ENCODE measurements around the gene UBE2R2.

DNA sequence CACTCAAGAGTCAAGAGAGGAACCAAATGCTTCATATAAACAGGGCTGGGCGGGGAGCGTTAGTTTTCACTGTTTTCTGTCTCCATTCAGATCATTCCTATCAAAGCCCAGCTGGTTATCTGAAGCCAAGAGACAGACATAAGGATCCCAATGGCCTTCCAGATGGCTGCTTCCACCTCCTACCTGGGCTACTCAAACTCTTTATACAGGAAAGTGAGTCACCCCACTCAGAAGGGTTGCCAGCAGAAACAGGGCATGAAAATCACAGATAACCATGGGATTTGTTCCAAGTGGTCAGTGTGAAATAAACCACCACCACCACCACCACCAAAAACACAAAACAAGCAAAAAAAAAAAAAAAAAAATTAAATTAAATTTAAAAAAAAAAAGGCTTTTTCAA, 16.1 kb upstream of the UBE2R2 start:
- TF ChIP-seq, protein P1, sequence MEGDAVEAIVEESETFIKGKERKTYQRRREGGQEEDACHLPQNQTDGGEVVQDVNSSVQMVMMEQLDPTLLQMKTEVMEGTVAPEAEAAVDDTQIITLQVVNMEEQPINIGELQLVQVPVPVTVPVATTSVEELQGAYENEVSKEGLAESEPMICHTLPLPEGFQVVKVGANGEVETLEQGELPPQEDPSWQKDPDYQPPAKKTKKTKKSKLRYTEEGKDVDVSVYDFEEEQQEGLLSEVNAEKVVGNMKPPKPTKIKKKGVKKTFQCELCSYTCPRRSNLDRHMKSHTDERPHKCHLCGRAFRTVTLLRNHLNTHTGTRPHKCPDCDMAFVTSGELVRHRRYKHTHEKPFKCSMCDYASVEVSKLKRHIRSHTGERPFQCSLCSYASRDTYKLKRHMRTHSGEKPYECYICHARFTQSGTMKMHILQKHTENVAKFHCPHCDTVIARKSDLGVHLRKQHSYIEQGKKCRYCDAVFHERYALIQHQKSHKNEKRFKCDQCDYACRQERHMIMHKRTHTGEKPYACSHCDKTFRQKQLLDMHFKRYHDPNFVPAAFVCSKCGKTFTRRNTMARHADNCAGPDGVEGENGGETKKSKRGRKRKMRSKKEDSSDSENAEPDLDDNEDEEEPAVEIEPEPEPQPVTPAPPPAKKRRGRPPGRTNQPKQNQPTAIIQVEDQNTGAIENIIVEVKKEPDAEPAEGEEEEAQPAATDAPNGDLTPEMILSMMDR (IDR thresholded peaks at IDR 0.05; ENCODE audit: extremely low read depth in 1 of 2, insufficient read depth in 1 of 2, low read depth in 1 of 2, low read length in 2 of 2): no peak
- TF ChIP-seq EZH2 (IDR thresholded peaks at IDR 0.05; ENCODE audit: borderline replicate concordance, low read depth, low read length, severe bottlenecking): no peak
- no peak for TF ChIP-seq JUN (IDR thresholded peaks at IDR 0.05; ENCODE audit: borderline replicate concordance, insufficient read depth, insufficient read length, low read depth)
- no peak for TF ChIP-seq POLR2A (IDR thresholded peaks at IDR 0.05; ENCODE audit: low read depth, low read length)
- no peak for TF ChIP-seq POLR2AphosphoS5 (IDR thresholded peaks at IDR 0.05; ENCODE audit: insufficient read depth, low read depth, low read length)
- no peak for TF ChIP-seq MYC (IDR thresholded peaks at IDR 0.05; ENCODE audit: low read depth, low read length)
- peak; percentile 39 for TF ChIP-seq FOS (IDR thresholded peaks at IDR 0.05; ENCODE audit: borderline replicate concordance, insufficient read depth, low read length)
- TF ChIP-seq, protein P2, sequence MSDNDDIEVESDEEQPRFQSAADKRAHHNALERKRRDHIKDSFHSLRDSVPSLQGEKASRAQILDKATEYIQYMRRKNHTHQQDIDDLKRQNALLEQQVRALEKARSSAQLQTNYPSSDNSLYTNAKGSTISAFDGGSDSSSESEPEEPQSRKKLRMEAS (IDR thresholded peaks at IDR 0.05; ENCODE audit: insufficient read depth, insufficient read length): no peak
- TF ChIP-seq GATA2 (IDR thresholded peaks at IDR 0.05; ENCODE audit: insufficient read depth, insufficient read length, low read depth, low read length): no peak
